ENCODE measurements around the gene GRK5. TPM values are rescaled to one million over a fixed set of nuclear protein-coding genes. Genes with fewer than 3 reads are reported as not detected.
A peak's percentile ranks its signal among the peaks of the same experiment; 100 is the strongest.

Gene GRK5
- total RNA-seq, 1 donor from 2014 or later: 163 TPM

DNA sequence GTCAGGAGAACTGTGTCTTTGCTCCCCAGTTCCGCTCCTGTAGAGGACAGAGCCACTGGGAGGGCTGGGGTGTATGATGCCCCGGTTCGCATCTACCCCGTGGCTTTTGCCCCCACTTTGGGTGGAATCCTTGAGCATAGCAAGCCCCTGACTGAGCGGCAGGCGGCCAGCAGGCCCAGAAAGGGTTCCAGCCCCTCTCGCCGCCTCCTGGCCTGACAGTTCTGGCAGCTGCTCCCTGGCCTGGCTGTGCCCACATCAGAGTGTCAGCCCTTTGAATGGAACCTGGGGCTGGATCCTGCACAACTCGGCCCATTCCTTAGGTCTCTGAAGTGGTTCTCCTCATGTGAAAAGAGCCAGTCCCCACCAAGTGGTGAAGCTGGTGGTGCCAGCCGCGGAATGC lies 106.7 kb downstream of the GRK5 start:
- Mint-ChIP-seq H3K27me3 (ENCODE audit: unreplicated experiment) (peaks cover 32% of the 10 kb centered on the region), H3K36me3 (ENCODE audit: low read depth, unreplicated experiment) (peaks cover 21% of the 10 kb centered on the region), H3K4me1 (ENCODE audit: unreplicated experiment) (peaks cover 66% of the 10 kb centered on the region), H3K9me3 (ENCODE audit: unreplicated experiment) (no peaks in the 10 kb centered on the region), H3K27ac (ENCODE audit: unreplicated experiment) (no peak overlapping the region), H3K4me3 (ENCODE audit: unreplicated experiment) (no peak overlapping the region)
- DNase-seq (ENCODE audit: low spot score): no peak
- TF ChIP-seq, protein P1, sequence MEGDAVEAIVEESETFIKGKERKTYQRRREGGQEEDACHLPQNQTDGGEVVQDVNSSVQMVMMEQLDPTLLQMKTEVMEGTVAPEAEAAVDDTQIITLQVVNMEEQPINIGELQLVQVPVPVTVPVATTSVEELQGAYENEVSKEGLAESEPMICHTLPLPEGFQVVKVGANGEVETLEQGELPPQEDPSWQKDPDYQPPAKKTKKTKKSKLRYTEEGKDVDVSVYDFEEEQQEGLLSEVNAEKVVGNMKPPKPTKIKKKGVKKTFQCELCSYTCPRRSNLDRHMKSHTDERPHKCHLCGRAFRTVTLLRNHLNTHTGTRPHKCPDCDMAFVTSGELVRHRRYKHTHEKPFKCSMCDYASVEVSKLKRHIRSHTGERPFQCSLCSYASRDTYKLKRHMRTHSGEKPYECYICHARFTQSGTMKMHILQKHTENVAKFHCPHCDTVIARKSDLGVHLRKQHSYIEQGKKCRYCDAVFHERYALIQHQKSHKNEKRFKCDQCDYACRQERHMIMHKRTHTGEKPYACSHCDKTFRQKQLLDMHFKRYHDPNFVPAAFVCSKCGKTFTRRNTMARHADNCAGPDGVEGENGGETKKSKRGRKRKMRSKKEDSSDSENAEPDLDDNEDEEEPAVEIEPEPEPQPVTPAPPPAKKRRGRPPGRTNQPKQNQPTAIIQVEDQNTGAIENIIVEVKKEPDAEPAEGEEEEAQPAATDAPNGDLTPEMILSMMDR (IDR thresholded peaks at IDR 0.05; ENCODE audit: unreplicated experiment): no peak

DNA sequence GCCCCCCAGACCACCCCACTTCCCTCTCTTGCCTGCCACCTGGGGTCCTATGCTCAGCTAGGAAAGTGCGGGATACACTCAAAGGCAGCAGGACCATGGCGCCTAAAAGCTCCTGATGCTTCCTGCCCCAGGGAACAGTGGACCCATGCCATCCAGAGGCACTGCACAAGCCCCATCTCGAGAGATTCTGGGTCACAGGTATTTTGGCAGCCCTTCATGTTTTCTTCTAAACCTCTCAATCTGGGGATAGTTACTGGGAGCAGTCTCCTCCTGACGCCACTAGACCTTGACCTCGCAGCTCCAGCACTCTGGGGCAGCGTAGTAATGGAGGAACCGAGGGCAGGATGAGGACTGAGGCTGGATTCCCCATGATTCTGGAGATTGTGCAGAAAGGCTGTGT lies 107.1 kb downstream of the GRK5 start:
- peaks cover 21% of the 10 kb centered on the region for H3K36me3 Mint-ChIP-seq (ENCODE audit: low read depth, unreplicated experiment)
- H3K9me3 Mint-ChIP-seq (ENCODE audit: unreplicated experiment): no peaks in the 10 kb centered on the region
- no peak overlapping the region for H3K4me3 Mint-ChIP-seq (ENCODE audit: unreplicated experiment)
- no peak overlapping the region for H3K27ac Mint-ChIP-seq (ENCODE audit: unreplicated experiment)
- TF ChIP-seq, protein P1 (IDR thresholded peaks at IDR 0.05; ENCODE audit: unreplicated experiment): no peak
- peaks cover 32% of the 10 kb centered on the region for H3K27me3 Mint-ChIP-seq (ENCODE audit: unreplicated experiment)
- peaks cover 68% of the 10 kb centered on the region for H3K4me1 Mint-ChIP-seq (ENCODE audit: unreplicated experiment)
- no peak for DNase-seq (ENCODE audit: low spot score)

DNA sequence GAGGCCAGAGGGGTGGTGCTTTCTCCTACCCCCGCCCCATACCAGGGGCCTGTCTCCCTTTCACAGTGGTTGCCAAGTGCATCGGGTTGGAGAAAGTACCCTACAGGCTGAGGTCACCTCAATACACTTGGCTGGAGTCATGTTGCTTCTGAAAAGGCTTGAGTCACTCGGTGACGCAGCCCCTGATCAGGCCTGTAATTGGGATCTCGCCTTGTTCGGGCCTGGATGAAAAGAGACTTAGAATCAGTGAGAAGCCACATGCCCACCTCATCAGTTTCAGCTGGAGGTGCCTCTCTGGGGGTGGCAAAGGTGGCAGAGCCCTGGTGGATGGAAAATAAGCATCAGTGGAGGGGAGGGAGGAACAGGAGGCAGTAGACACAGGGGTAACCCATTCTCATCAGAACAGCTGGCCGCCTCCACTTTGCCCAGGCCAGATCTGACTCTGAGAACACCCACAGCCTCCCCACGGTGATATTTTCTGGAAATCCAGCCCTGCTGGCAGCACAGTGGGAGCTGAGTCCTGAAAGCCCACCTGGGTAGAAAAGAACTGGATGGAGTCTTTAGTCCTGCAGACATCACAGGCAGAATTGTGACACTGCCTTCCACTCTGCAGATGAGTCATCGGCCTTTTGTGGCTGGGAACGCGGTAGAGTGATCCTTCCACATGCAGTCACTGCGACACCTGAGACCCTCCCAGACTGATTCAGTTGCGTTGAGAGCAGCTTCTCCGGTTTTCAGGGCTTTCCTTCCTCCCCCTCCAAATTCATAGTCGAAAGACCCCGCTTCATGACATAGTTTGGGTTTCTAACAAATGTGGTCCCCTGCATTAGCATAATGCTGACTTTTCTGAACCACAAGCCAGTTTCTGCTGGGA lies 108.0 kb downstream of the GRK5 start:
- DNase-seq (ENCODE audit: low spot score): no peak
- Mint-ChIP-seq H3K36me3 (ENCODE audit: low read depth, unreplicated experiment) (peaks cover 27% of the 10 kb centered on the region), H3K9me3 (ENCODE audit: unreplicated experiment) (no peaks in the 10 kb centered on the region), H3K4me3 (ENCODE audit: unreplicated experiment) (peak overlapping the region; percentile 52), H3K27me3 (ENCODE audit: unreplicated experiment) (peaks cover 38% of the 10 kb centered on the region), H3K4me1 (ENCODE audit: unreplicated experiment) (peaks cover 73% of the 10 kb centered on the region), H3K27ac (ENCODE audit: unreplicated experiment) (peak overlapping the region; percentile 61)
- TF ChIP-seq, protein P1 (IDR thresholded peaks at IDR 0.05; ENCODE audit: unreplicated experiment): no peak

DNA sequence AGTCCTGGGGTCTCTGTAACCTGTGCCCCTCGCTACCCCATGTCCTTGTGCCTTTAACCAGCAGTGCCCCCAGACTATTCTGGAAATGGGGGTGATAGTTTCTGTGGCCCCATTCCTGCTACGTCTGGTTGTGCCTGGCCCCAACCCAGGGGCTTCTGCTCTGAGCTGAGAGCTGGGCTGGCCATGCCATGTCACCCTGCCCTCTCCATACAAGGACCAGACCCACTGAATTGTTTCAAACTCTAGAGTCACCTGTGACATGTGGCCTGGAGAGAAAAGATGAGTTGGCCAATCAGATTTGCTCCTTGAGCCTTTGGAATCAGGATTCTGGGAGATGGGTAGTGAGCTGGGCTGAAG lies 108.6 kb downstream of the GRK5 start:
- TF ChIP-seq, protein P1 (IDR thresholded peaks at IDR 0.05; ENCODE audit: unreplicated experiment): no peak
- H3K9me3 Mint-ChIP-seq (ENCODE audit: unreplicated experiment): no peaks in the 10 kb centered on the region
- H3K4me3 Mint-ChIP-seq (ENCODE audit: unreplicated experiment): peak overlapping the region; percentile 52
- H3K27ac Mint-ChIP-seq (ENCODE audit: unreplicated experiment): peak overlapping the region; percentile 43
- H3K4me1 Mint-ChIP-seq (ENCODE audit: unreplicated experiment): peaks cover 74% of the 10 kb centered on the region
- peaks cover 29% of the 10 kb centered on the region for H3K36me3 Mint-ChIP-seq (ENCODE audit: low read depth, unreplicated experiment)
- DNase-seq (ENCODE audit: low spot score): no peak
- H3K27me3 Mint-ChIP-seq (ENCODE audit: unreplicated experiment): peaks cover 40% of the 10 kb centered on the region

DNA sequence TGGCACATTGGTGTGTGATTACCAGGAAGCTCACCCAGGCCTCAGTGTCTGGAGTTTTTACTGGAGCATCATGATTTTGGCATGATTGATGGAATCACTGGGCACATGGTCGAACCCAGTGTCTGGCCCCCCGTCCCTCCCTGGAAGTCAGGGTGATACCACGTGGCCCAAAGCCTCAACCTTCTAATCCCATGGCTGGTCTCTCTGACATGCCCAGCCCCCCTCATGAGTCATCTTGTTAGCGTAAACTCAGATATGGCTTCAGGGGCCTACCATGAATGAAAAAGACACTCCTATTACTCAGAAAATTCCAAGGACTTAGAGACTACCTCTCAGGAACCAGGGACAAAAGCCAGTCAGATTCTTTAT lies 109.3 kb downstream of the GRK5 start:
- DNase-seq (ENCODE audit: low spot score): no peak
- peaks cover 40% of the 10 kb centered on the region for H3K27me3 Mint-ChIP-seq (ENCODE audit: unreplicated experiment)
- H3K4me3 Mint-ChIP-seq (ENCODE audit: unreplicated experiment): peak overlapping the region; percentile 24
- TF ChIP-seq, protein P1 (IDR thresholded peaks at IDR 0.05; ENCODE audit: unreplicated experiment): no peak
- no peaks in the 10 kb centered on the region for H3K9me3 Mint-ChIP-seq (ENCODE audit: unreplicated experiment)
- peak overlapping the region; percentile 86 for H3K27ac Mint-ChIP-seq (ENCODE audit: unreplicated experiment)
- H3K4me1 Mint-ChIP-seq (ENCODE audit: unreplicated experiment): peaks cover 77% of the 10 kb centered on the region
- H3K36me3 Mint-ChIP-seq (ENCODE audit: low read depth, unreplicated experiment): peaks cover 33% of the 10 kb centered on the region

All from endothelial cell (in vitro differentiated cells).